ENCODE measurements around the gene ASIC3.

DNA sequence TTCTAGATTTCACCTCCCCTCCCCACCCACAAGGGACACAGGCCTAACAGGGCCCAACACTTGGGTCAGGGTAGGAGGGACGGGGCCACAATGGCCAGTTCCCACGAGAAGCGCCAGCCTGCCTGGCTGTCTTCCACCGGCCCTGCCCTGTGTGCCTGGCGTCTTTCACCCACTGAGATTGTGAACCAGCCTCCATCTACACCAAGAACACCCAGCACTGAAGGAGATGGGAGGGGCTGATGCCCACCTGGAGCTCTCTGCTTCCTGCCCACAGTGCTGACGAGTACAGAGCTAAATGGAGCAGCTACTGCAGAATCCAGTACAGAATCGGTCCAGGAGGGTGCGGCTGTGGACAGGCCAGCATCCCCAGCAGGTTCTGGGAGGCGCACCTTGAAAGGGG is 2.4 kb upstream of the ASIC3 start:
- no peak for TF ChIP-seq EP300 (IDR thresholded peaks at IDR 0.05)
- TF ChIP-seq CTCF (IDR thresholded peaks at IDR 0.05): no peak
- TF ChIP-seq POLR2AphosphoS5 (IDR thresholded peaks at IDR 0.05): no peak
- TF ChIP-seq POLR2A (IDR thresholded peaks at IDR 0.05; ENCODE audit: low read depth): no peak

Measured in esophagus muscularis mucosa (tissue), 4 donors.